CD4-positive, CD25-positive, alpha-beta regulatory T cell (primary cell): ENCODE results near the gene NFIX. TPM values are rescaled to one million over a fixed set of nuclear protein-coding genes. Genes with fewer than 3 reads are reported as not detected.
A peak's percentile ranks its signal among the peaks of the same experiment; 100 is the strongest.

Source experiments
- ATAC-seq, 2 donors: fragments of 150-1000 bp; cut with Tn5 transposase; one replicate each; pipeline ENCODE4 v1.10.0; 2021; ENCODE audit warnings: low read depth in 2 of 2, moderate number of reproducible peaks in 2 of 2, moderate library complexity in 1 of 2
- DNase-seq, 3 donors: peaks; one replicate each; pipeline versions ENCODE4 v3.0.0 to v3.0.0-alpha.2; 2012 to 2022; ENCODE audit warnings: mixed read lengths in 1 of 3
- H3K27ac ChIP-seq: one replicate; pipeline ENCODE4 v1.7.0; 2013; ENCODE audit warnings: mild to moderate bottlenecking, low read length; ENCODE audit not compliant: insufficient read depth, poor library complexity, severe bottlenecking
- H3K27me3 ChIP-seq: one replicate; pipeline ENCODE4 v1.7.0; 2013; ENCODE audit warnings: low read length; ENCODE audit not compliant: control insufficient read depth, insufficient read depth
- H3K36me3 ChIP-seq: one replicate; pipeline ENCODE4 v1.7.0; 2013; ENCODE audit warnings: mild to moderate bottlenecking, low read length, moderate library complexity; ENCODE audit not compliant: control insufficient read depth, insufficient read depth
- H3K4me1 ChIP-seq: 2 replicates; pipeline ENCODE4 v1.7.0; 2013; ENCODE audit warnings: mild to moderate bottlenecking, low read length; ENCODE audit not compliant: insufficient read depth, control insufficient read depth, poor library complexity, severe bottlenecking
- H3K4me3 ChIP-seq: one replicate; pipeline ENCODE4 v1.7.0; 2013; ENCODE audit warnings: low read depth, mild to moderate bottlenecking, low read length, moderate library complexity
- H3K9me3 ChIP-seq, 2 experiments: 1 replicate in 1 of 2; 2 replicates in 1 of 2; pipeline ENCODE4 v1.7.0; 2013; ENCODE audit warnings: low read length in 2 of 2, mild to moderate bottlenecking in 1 of 2, moderate library complexity in 1 of 2; ENCODE audit not compliant: control insufficient read depth in 2 of 2
- H3K27ac Mint-ChIP-seq, 3 donors: one replicate each; pipeline ENCODE4 v1.8.0; 2020 to 2022; ENCODE audit warnings: mild to moderate bottlenecking in 3 of 3, mixed read lengths in 3 of 3, moderate library complexity in 2 of 3
- H3K27me3 Mint-ChIP-seq: one replicate; pipeline ENCODE4 v1.8.0; 2022; ENCODE audit warnings: mild to moderate bottlenecking, mixed read lengths
- H3K36me3 Mint-ChIP-seq: one replicate; pipeline ENCODE4 v1.8.0; 2020; ENCODE audit warnings: mixed read lengths
- H3K4me1 Mint-ChIP-seq, 4 donors: one replicate each; pipeline ENCODE4 v1.8.0; 2020 to 2022; ENCODE audit warnings: mixed read lengths in 4 of 4, mild to moderate bottlenecking in 1 of 4
- H3K4me3 Mint-ChIP-seq, 4 donors: one replicate each; pipeline ENCODE4 v1.8.0; 2020 to 2022; ENCODE audit warnings: mild to moderate bottlenecking in 4 of 4, mixed read lengths in 4 of 4, moderate library complexity in 3 of 4
- H3K9me3 Mint-ChIP-seq, 7 donors: one replicate each; pipeline ENCODE4 v1.8.0; 2020 to 2022; ENCODE audit warnings: mixed read lengths in 7 of 7, mild to moderate bottlenecking in 3 of 7, moderate library complexity in 2 of 7
- polyA plus RNA-seq, 4 donors: library from polyadenylated mRNA; unstranded; fragments of 300-500 nt; fragmentation: Illumina TruSeq; gene quantifications; one replicate each; pipeline ENCODE4 v1.2.3, GENCODE V29; 2021
- total RNA-seq: library from RNA; stranded (reverse); gene quantifications from one replicate; pipeline ENCODE4 v1.2.3, GENCODE V29; 2022

The NFIX gene
- total and polyA plus RNA-seq, 5 donors from 2014 or later = 0.15 to 1.2 TPM; not detected in 3

GRCh38 chr19:13002166-13002898 is 7.1 kb downstream of the NFIX start:
- Histone ChIP-seq H3K27me3 (no peaks in the 10 kb centered on the region), H3K36me3 (no peaks in the 10 kb centered on the region), H3K4me1 (no peaks in the 10 kb centered on the region), H3K4me3 (no peak overlapping the region), H3K27ac (no peak overlapping the region), H3K9me3 (no peaks in the 10 kb centered on the region)
- no peak for DNase-seq
- Mint-ChIP-seq H3K27me3 (peaks cover 32% of the 10 kb centered on the region), H3K4me1 (peaks cover 0 to 2% (median 0%) of the 10 kb centered on the region in 4 donors), H3K9me3 (peaks cover 0 to 2% (median 0%) of the 10 kb centered on the region in 7 donors), H3K36me3 (peaks cover 4% of the 10 kb centered on the region), H3K27ac (no peak overlapping the region), H3K4me3 (no peak overlapping the region)
- no peak for ATAC-seq

- Histone ChIP-seq H3K9me3 (no peaks in the 10 kb centered on the region), H3K27me3 (no peaks in the 10 kb centered on the region), H3K36me3 (no peaks in the 10 kb centered on the region), H3K4me3 (no peak overlapping the region), H3K4me1 (no peaks in the 10 kb centered on the region), H3K27ac (no peak overlapping the region)
- Mint-ChIP-seq H3K27me3 (peaks cover 28% of the 10 kb centered on the region), H3K9me3 (peaks cover 0 to 2% (median 0%) of the 10 kb centered on the region in 7 donors), H3K4me3 (peak overlapping the region in 1 of 4 donors; percentile 49), H3K4me1 (peaks cover 0 to 2% (median 0%) of the 10 kb centered on the region in 4 donors), H3K27ac (no peak overlapping the region), H3K36me3 (peaks cover 4% of the 10 kb centered on the region)
- no peak for DNase-seq
- ATAC-seq = no peak
These were observed 7.8 kb downstream of the NFIX start for GRCh38 chr19:13003081-13003480.

- no peak for ATAC-seq
- Mint-ChIP-seq H3K27me3 (peaks cover 37% of the 10 kb centered on the region), H3K4me1 (peaks cover 0 to 2% (median 0%) of the 10 kb centered on the region in 4 donors), H3K9me3 (peaks cover 0 to 1% (median 0%) of the 10 kb centered on the region in 7 donors), H3K36me3 (no peaks in the 10 kb centered on the region), H3K4me3 (no peak overlapping the region), H3K27ac (no peak overlapping the region)
- no peaks in the 10 kb centered on the region for H3K4me1 ChIP-seq
- H3K27ac ChIP-seq = no peak overlapping the region
- H3K27me3 ChIP-seq = no peaks in the 10 kb centered on the region
- DNase-seq = no peak
- H3K36me3 ChIP-seq = no peaks in the 10 kb centered on the region
- H3K9me3 ChIP-seq = no peaks in the 10 kb centered on the region
- H3K4me3 ChIP-seq = no peak overlapping the region
These were observed 9.0 kb downstream of the NFIX start for GRCh38 chr19:13004273-13004672.

- Histone ChIP-seq H3K27me3 (no peaks in the 10 kb centered on the region), H3K36me3 (no peaks in the 10 kb centered on the region), H3K4me3 (no peak overlapping the region), H3K4me1 (no peaks in the 10 kb centered on the region), H3K27ac (no peak overlapping the region), H3K9me3 (no peaks in the 10 kb centered on the region)
- Mint-ChIP-seq H3K9me3 (peaks cover 0 to 1% (median 0%) of the 10 kb centered on the region in 7 donors), H3K4me1 (peaks cover 0 to 2% (median 0%) of the 10 kb centered on the region in 4 donors), H3K4me3 (no peak overlapping the region), H3K27me3 (peaks cover 32% of the 10 kb centered on the region), H3K36me3 (no peaks in the 10 kb centered on the region), H3K27ac (peak overlapping the region in 1 of 3 donors; percentile 60)
- no peak for DNase-seq
- ATAC-seq = no peak
These were observed 10.0 kb downstream of the NFIX start for GRCh38 chr19:13005253-13005652.

- DNase-seq (no peak), ATAC-seq (no peak)
- peaks cover 37% of the 10 kb centered on the region for H3K27me3 Mint-ChIP-seq
- H3K27ac Mint-ChIP-seq = no peak overlapping the region
- H3K9me3 ChIP-seq = no peaks in the 10 kb centered on the region
- H3K27ac ChIP-seq = no peak overlapping the region
- H3K9me3 Mint-ChIP-seq = peaks cover 0 to 1% (median 0%) of the 10 kb centered on the region in 7 donors
- H3K36me3 ChIP-seq = no peaks in the 10 kb centered on the region
- H3K4me1 ChIP-seq = no peaks in the 10 kb centered on the region
- H3K4me3 Mint-ChIP-seq = no peak overlapping the region
- no peak overlapping the region for H3K4me3 ChIP-seq
- H3K36me3 Mint-ChIP-seq = no peaks in the 10 kb centered on the region
- H3K4me1 Mint-ChIP-seq = peaks cover 0 to 2% (median 0%) of the 10 kb centered on the region in 4 donors
- no peaks in the 10 kb centered on the region for H3K27me3 ChIP-seq
These were observed 10.6 kb downstream of the NFIX start for GRCh38 chr19:13005861-13006370.

- H3K4me1 Mint-ChIP-seq = peaks cover 0 to 5% (median 0%) of the 10 kb centered on the region in 4 donors
- peaks cover 0 to 1% (median 0%) of the 10 kb centered on the region in 7 donors for H3K9me3 Mint-ChIP-seq
- DNase-seq = no peak
- no peak overlapping the region for H3K4me3 Mint-ChIP-seq
- H3K27me3 Mint-ChIP-seq = peaks cover 44% of the 10 kb centered on the region
- H3K27me3 ChIP-seq = no peaks in the 10 kb centered on the region
- no peaks in the 10 kb centered on the region for H3K4me1 ChIP-seq
- no peak overlapping the region for H3K27ac ChIP-seq
- ATAC-seq = no peak
- H3K36me3 Mint-ChIP-seq = no peaks in the 10 kb centered on the region
- H3K9me3 ChIP-seq = no peaks in the 10 kb centered on the region
- no peaks in the 10 kb centered on the region for H3K36me3 ChIP-seq
- H3K27ac Mint-ChIP-seq = no peak overlapping the region
- no peak overlapping the region for H3K4me3 ChIP-seq
These were observed 11.4 kb downstream of the NFIX start for GRCh38 chr19:13006431-13007281.

- Mint-ChIP-seq H3K4me1 (peaks cover 0 to 9% (median under 1%) of the 10 kb centered on the region in 4 donors), H3K4me3 (no peak overlapping the region), H3K27me3 (peaks cover 49% of the 10 kb centered on the region), H3K27ac (no peak overlapping the region), H3K9me3 (peaks cover 0 to 1% (median 0%) of the 10 kb centered on the region in 7 donors), H3K36me3 (no peaks in the 10 kb centered on the region)
- no peaks in the 10 kb centered on the region for H3K27me3 ChIP-seq
- H3K4me3 ChIP-seq = no peak overlapping the region
- no peak for ATAC-seq
- no peaks in the 10 kb centered on the region for H3K9me3 ChIP-seq
- no peak overlapping the region for H3K27ac ChIP-seq
- peaks cover 2% of the 10 kb centered on the region for H3K4me1 ChIP-seq
- no peak for DNase-seq
- H3K36me3 ChIP-seq = no peaks in the 10 kb centered on the region
These were observed 12.2 kb downstream of the NFIX start for GRCh38 chr19:13007292-13008045.
